ENCODE results near the gene PRAMEF18.
"Not testable (repeated sequence)": the region's sequence is repeated elsewhere in the genome, so short reads cannot be mapped to it uniquely, and the experiment has no call there.

Gene PRAMEF18

GRCh38 chr1:13239633-13240032 is 13.7 kb upstream of the PRAMEF18 start:
- not testable (repeated sequence) for H3F3A ChIP-seq (ENCODE audit: insufficient read depth, low read length); H3K27ac ChIP-seq (ENCODE audit: low read depth, low read length, poor library complexity, severe bottlenecking); H2AFZ ChIP-seq (ENCODE audit: low read length); H3K4me2 ChIP-seq (ENCODE audit: low read length); H3K79me2 ChIP-seq (ENCODE audit: insufficient read depth, low read length); H4K20me1 ChIP-seq (ENCODE audit: insufficient read depth, low read length); H3K36me3 ChIP-seq (ENCODE audit: insufficient read depth, low read length); H3K9ac ChIP-seq (ENCODE audit: low read length); H3K27me3 ChIP-seq (ENCODE audit: insufficient read depth, low read length); H3K4me1 ChIP-seq (ENCODE audit: insufficient read depth, low read length, severe bottlenecking); H3K9me3 ChIP-seq (ENCODE audit: low read length); H3K4me3 ChIP-seq (ENCODE audit: low read depth, low read length, poor library complexity, severe bottlenecking); H3K9me2 ChIP-seq (ENCODE audit: low read depth, low read length)

- H3K36me3 ChIP-seq (ENCODE audit: insufficient read depth, low read length) = not testable (repeated sequence)
Observed at GRCh38 chr1:13237572-13237971, 11.6 kb upstream of the PRAMEF18 start.

GRCh38 chr1:13234057-13234456 is 8.1 kb upstream of the PRAMEF18 start:
- not testable (repeated sequence) for H2AFZ ChIP-seq (ENCODE audit: low read length); H3K4me3 ChIP-seq (ENCODE audit: low read depth, low read length, poor library complexity, severe bottlenecking); H3K9me2 ChIP-seq (ENCODE audit: low read depth, low read length); H3K4me1 ChIP-seq (ENCODE audit: insufficient read depth, low read length, severe bottlenecking); H3K9me3 ChIP-seq (ENCODE audit: low read length); H3K36me3 ChIP-seq (ENCODE audit: insufficient read depth, low read length); H3K79me2 ChIP-seq (ENCODE audit: insufficient read depth, low read length); H3K27me3 ChIP-seq (ENCODE audit: insufficient read depth, low read length); H4K20me1 ChIP-seq (ENCODE audit: insufficient read depth, low read length); H3F3A ChIP-seq (ENCODE audit: insufficient read depth, low read length); H3K9ac ChIP-seq (ENCODE audit: low read length); H3K4me2 ChIP-seq (ENCODE audit: low read length); H3K27ac ChIP-seq (ENCODE audit: low read depth, low read length, poor library complexity, severe bottlenecking)

More at GRCh38 chr1:13237572-13237971, 11.6 kb upstream of the PRAMEF18 start:
- not testable (repeated sequence) for H3F3A ChIP-seq (ENCODE audit: insufficient read depth, low read length); H3K9ac ChIP-seq (ENCODE audit: low read length); H3K4me2 ChIP-seq (ENCODE audit: low read length); H3K4me3 ChIP-seq (ENCODE audit: low read depth, low read length, poor library complexity, severe bottlenecking); H3K9me3 ChIP-seq (ENCODE audit: low read length); H3K27me3 ChIP-seq (ENCODE audit: insufficient read depth, low read length); H4K20me1 ChIP-seq (ENCODE audit: insufficient read depth, low read length); H3K27ac ChIP-seq (ENCODE audit: low read depth, low read length, poor library complexity, severe bottlenecking); H2AFZ ChIP-seq (ENCODE audit: low read length); H3K79me2 ChIP-seq (ENCODE audit: insufficient read depth, low read length); H3K9me2 ChIP-seq (ENCODE audit: low read depth, low read length); H3K4me1 ChIP-seq (ENCODE audit: insufficient read depth, low read length, severe bottlenecking)

GRCh38 chr1:13232056-13232455 is 6.1 kb upstream of the PRAMEF18 start:
- not testable (repeated sequence) for H3K9ac ChIP-seq (ENCODE audit: low read length); H3K36me3 ChIP-seq (ENCODE audit: insufficient read depth, low read length); H3K79me2 ChIP-seq (ENCODE audit: insufficient read depth, low read length); H4K20me1 ChIP-seq (ENCODE audit: insufficient read depth, low read length); H3K4me2 ChIP-seq (ENCODE audit: low read length); H3K9me2 ChIP-seq (ENCODE audit: low read depth, low read length); H3K4me1 ChIP-seq (ENCODE audit: insufficient read depth, low read length, severe bottlenecking); H3K27ac ChIP-seq (ENCODE audit: low read depth, low read length, poor library complexity, severe bottlenecking); H2AFZ ChIP-seq (ENCODE audit: low read length); H3K4me3 ChIP-seq (ENCODE audit: low read depth, low read length, poor library complexity, severe bottlenecking); H3F3A ChIP-seq (ENCODE audit: insufficient read depth, low read length); H3K27me3 ChIP-seq (ENCODE audit: insufficient read depth, low read length); H3K9me3 ChIP-seq (ENCODE audit: low read length)

GRCh38 chr1:13231061-13231750 is 5.3 kb upstream of the PRAMEF18 start:
- H3K4me1 ChIP-seq (ENCODE audit: insufficient read depth, low read length, severe bottlenecking); H4K20me1 ChIP-seq (ENCODE audit: insufficient read depth, low read length); H3K4me3 ChIP-seq (ENCODE audit: low read depth, low read length, poor library complexity, severe bottlenecking); H2AFZ ChIP-seq (ENCODE audit: low read length); H3K36me3 ChIP-seq (ENCODE audit: insufficient read depth, low read length); H3K4me2 ChIP-seq (ENCODE audit: low read length); H3K27ac ChIP-seq (ENCODE audit: low read depth, low read length, poor library complexity, severe bottlenecking); H3K9me2 ChIP-seq (ENCODE audit: low read depth, low read length); H3F3A ChIP-seq (ENCODE audit: insufficient read depth, low read length); H3K9me3 ChIP-seq (ENCODE audit: low read length); H3K9ac ChIP-seq (ENCODE audit: low read length); H3K27me3 ChIP-seq (ENCODE audit: insufficient read depth, low read length); H3K79me2 ChIP-seq (ENCODE audit: insufficient read depth, low read length): not testable (repeated sequence)

GRCh38 chr1:13230601-13231000 is 4.6 kb upstream of the PRAMEF18 start:
- not testable (repeated sequence) for H3K27me3 ChIP-seq (ENCODE audit: insufficient read depth, low read length); H3K4me1 ChIP-seq (ENCODE audit: insufficient read depth, low read length, severe bottlenecking); H3K9me2 ChIP-seq (ENCODE audit: low read depth, low read length); H3K27ac ChIP-seq (ENCODE audit: low read depth, low read length, poor library complexity, severe bottlenecking); H3K79me2 ChIP-seq (ENCODE audit: insufficient read depth, low read length); H2AFZ ChIP-seq (ENCODE audit: low read length); H3K36me3 ChIP-seq (ENCODE audit: insufficient read depth, low read length); H3K9ac ChIP-seq (ENCODE audit: low read length); H4K20me1 ChIP-seq (ENCODE audit: insufficient read depth, low read length); H3F3A ChIP-seq (ENCODE audit: insufficient read depth, low read length); H3K9me3 ChIP-seq (ENCODE audit: low read length); H3K4me2 ChIP-seq (ENCODE audit: low read length); H3K4me3 ChIP-seq (ENCODE audit: low read depth, low read length, poor library complexity, severe bottlenecking)

GRCh38 chr1:13230096-13230495 is 4.1 kb upstream of the PRAMEF18 start:
- not testable (repeated sequence) for H3K27me3 ChIP-seq (ENCODE audit: insufficient read depth, low read length); H3K79me2 ChIP-seq (ENCODE audit: insufficient read depth, low read length); H3K36me3 ChIP-seq (ENCODE audit: insufficient read depth, low read length); H3K4me1 ChIP-seq (ENCODE audit: insufficient read depth, low read length, severe bottlenecking); H3K9me2 ChIP-seq (ENCODE audit: low read depth, low read length); H3K27ac ChIP-seq (ENCODE audit: low read depth, low read length, poor library complexity, severe bottlenecking); H4K20me1 ChIP-seq (ENCODE audit: insufficient read depth, low read length); H3K9me3 ChIP-seq (ENCODE audit: low read length); H3K4me3 ChIP-seq (ENCODE audit: low read depth, low read length, poor library complexity, severe bottlenecking); H3F3A ChIP-seq (ENCODE audit: insufficient read depth, low read length); H3K9ac ChIP-seq (ENCODE audit: low read length); H2AFZ ChIP-seq (ENCODE audit: low read length); H3K4me2 ChIP-seq (ENCODE audit: low read length)
